Fibroblast of gingiva (primary cell): Measurements from ENCODE around the gene RABL6.
A peak's percentile ranks its signal among the peaks of the same experiment; 100 is the strongest.
"Not testable (repeated sequence)": the region's sequence is repeated elsewhere in the genome, so short reads cannot be mapped to it uniquely, and the experiment has no call there.

Experiments used
- DNase-seq: peaks from one replicate; pipeline ENCODE4 v3.0.0-alpha.2; 2011; ENCODE audit warnings: low read depth

Gene RABL6

DNA sequence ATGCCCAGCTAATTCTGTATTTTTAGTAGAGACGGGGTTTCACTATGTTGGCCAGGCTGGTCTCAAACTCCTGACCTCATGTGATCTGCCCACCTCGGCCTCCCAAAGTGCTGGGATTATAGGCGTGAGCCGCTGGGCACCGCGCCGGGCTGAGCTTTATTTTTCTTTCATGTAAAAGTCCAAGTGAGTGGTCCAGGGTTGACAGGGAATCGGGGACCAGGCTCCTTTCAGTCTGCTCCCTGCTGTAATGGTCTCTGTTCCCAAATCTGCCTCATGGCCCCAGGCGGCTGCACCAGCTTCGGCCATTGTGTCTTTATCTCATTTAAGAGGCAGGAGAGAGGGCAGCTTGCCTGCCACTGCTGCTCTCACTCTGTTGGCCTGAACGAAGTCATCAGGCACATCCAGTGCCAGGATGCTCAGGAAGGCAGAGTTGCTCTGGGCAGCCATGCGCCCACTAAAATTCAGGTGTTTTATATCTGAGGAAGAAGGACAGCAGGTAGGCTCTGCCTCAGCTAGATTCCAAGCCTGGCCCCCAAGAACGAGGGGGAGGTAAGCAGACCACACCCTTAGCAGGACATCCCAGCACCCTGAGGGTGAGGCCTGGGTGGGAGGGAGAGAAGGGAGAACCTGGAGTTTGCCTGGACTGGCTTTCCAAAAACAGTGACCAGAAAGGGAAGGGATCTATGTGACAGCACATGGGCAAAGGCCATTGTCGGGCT is 13.3 kb upstream of the RABL6 start:
- DNase-seq: no peak

- DNase-seq: no peak
These were observed 12.8 kb upstream of the RABL6 start for GRCh38 chr9:136795000-136795348.

DNA sequence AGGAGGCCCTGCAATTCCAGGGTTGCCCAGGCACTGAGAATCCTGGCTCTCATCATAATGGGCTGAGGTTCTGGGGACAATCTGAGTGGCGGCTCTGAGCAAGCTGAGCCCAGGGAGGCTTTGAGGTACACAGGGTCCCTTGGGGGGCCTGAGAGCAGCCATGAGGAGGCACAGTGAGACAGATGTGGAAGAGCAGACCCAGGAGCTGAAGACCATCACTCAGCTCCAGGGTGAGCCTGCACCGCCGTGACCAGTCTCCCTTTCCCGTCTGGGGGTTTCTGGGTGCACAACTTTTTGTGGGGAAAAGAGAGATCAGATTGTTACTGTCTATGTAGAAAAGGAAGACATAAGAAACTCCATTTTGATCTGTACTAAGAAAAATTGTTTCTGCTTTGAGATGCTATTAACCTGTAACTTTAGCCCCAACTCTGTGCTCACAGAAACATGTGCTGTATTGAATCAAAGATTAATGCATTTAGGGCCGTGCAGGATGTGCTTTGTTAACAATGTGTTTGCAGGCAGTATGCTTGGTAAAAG is 11.4 kb upstream of the RABL6 start, which contains the start of gene CCDC183:
TSS of gene CCDC183 (plus strand) at position 101 of the 537 bp plus-strand sequence. CDS start at position 161, 60 bp downstream.
- no peak for DNase-seq

- not testable (repeated sequence) for DNase-seq
These were observed 10.9 kb upstream of the RABL6 start for GRCh38 chr9:136796775-136797347.

DNA sequence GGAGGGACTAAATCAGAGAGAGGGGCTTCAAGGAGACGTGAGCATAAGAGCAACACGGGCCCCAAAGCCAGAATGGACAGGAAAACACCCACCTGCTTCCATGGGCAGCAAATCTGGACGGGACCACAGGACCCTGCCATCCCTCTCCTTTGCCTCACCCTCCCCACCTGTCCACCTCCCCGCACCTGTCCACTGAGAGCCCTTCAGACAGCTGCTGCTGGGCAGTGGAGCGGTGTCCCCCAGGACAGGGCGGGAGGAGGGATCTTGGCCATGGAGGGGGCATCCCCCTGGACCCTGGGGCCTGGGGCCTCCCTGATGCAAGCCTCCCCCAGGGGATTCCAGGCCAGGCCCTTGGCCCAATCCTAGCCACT is 9.1 kb upstream of the RABL6 start:
- no peak for DNase-seq

DNA sequence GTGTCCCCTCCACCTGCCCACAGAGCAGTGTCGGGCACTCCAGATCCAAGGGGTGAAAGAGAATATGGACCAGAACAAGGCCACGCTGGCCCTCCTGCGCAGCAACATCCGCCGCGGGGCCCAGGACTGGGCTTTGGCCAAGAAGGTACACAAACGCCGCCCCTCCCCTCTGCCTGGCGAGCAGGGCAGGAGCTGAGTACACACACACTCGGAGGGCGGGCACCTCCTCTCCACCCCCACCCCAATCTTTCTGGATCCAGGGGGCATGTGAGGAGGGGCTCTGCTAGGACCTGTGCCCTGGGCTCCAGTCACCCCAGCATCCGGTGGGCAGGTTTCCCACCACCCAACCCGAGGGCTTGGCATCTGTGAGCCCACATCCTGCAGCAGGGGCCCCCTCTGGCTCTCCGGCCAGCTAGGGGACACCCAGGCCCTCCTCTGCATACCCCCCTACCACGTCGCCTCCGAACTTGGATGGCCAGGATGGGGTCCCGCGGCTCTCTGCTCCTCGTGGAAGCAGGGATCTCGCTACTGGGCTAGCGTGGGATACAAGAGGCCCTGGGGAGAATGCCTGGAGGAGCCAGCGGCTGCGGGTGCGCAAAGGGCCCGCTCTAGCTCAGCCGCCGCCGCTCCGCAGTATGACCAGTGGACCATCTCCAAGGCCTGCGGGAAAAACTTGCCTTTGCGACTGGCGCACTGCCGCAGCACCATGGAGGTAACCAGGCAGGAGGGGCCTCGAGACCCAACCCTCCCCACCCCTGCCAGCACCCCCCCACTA is 8.5 kb upstream of the RABL6 start:
- no peak for DNase-seq

DNA sequence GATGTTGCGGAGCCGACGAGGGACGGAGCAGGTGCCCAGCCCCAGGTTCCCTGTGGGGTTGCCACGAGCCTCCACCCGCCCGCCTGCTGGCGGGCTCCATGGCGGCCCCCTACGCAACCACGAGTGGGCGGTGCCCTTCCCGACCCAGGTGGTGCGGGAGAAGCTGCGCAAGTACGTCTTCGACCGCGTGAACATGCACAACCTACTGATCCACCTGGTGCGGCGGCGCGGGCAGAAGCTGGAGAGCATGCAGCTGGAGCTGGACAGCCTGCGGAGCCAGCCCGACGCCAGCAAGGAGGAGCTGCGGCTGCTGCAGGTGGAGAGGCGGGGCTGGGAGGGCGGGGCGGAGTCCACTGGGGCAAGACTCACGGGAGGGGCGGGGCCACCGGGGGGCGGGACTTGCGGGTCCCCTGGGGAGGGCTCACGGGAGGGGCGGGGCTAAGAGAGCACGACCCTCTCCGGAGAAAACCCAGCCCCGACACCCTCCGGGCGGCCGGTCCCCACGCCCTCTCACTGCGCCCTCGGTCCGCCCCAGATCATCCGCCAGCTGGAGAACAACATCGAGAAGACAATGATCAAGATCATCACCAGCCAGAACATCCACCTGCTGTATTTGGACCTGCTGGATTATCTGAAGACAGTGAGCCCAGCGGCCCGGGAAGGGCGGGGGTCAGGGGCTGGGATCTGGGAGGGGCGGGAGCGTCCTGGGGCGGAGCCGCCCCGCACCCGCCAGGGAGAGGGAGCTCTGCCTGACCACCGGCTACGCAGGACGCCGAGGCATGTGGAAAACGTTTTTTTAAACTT is 7.7 kb upstream of the RABL6 start:
- no peak for DNase-seq

GRCh38 chr9:136802321-136802720 is 5.4 kb upstream of the RABL6 start:
- no peak for DNase-seq

DNA sequence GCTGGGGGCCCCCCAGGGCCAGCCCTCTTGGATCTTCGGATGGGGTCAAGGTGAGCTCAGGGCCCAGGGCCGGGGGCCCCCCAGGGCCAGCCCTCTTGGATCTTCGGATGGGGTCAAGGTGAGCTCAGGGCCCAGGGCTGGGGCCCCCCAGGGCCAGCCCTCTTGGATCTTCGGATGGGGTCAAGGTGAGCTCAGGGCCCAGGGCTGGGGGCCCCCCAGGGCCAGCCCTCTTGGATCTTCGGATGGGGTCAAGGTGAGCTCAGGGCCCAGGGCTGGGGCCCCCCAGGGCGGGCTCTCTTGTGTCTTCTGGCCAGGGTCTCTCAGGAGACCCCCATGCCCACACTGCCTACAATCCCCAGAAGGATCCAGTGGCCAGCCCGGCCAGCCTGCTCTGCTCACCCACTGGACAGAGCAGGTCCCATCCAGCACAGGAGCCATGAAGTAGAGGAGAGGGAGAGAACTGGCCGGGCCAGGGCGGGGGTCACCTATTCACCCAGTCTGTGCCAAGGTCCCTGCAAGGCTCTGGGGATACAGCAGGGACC is 4.7 kb upstream of the RABL6 start:
- DNase-seq: not testable (repeated sequence)

DNA sequence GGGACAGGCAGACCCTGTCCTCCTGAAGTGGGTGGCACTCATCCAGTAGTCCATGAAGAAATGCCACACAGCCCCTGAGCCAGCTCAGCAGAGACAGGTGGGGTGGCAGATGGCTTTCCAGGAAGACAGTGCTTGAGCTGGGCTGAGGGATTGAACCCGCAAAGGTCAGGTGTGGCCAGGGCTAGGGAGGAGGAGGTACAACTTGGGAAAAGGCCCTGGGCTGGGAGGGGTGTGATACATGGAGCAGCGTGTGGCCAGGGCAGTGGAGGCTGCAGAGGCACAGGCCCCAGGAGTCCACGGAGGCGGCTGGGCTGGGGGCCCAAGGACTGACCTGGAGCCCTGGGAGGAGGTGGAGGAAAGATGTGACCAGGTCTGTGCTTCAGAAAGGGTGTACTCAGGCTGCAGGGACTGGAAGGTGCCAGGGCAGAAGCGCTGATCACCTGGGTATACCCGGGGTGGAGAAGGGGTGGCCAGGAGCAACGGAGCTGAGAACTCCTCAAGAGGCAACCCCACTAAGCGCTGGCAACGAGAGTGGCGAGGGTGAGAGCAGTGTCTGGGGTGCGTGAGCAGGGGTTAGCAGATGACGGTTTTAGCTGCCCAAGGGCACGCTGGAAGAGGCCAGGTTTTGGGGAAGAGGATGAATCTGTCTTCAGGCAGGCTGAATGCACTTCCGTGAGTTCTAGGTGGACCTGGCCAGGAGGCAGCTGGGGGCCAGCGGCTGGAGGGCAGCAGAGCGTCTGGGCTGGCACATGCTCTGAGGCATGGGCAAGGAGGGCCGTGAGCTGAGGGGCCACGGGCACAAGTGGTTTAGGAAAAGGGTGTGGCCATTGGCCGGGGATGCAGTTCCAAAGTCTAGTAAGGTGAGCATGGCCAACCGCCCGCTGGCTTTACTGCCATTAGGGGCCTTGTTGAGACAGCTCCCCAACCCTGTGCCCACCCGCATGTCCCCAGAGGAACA is 3.9 kb upstream of the RABL6 start:
- no peak for DNase-seq

- no peak for DNase-seq
These were observed 3.1 kb upstream of the RABL6 start for GRCh38 chr9:136804509-136805206.

DNA sequence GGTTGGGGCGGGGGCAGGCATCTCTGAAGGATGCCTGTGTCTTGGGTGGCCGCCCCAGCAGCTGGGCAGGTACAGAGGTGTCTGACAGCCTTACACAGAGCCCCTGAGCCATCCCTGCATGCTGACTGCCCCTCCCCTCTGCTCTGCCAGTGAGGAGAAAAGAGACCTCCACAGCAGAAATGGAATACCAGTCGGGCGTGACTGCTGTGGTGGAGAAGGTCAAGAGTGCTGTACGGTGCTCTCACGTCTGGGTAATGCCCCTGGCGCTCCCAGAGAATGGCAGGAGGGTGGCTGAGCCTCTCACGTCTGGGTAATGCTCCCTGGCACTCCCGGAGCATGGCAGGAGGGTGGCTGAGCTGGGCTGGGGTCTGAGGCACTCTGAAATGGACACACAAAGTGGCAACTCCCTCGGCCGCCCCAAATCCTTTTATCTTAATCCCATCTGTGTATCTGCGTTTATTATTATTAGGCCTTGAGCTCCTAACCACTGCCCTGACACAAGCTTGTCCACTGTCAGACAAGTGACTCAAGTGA is 2.5 kb upstream of the RABL6 start:
- no peak for DNase-seq

GRCh38 chr9:136806067-136806466 is 1.7 kb upstream of the RABL6 start:
- DNase-seq: no peak

- DNase-seq: no peak
These were observed 1.0 kb upstream of the RABL6 start for GRCh38 chr9:136806631-136807201.

- DNase-seq: no peak
These were observed 492 bp downstream of the RABL6 start for GRCh38 chr9:136808075-136808805.

- peak; percentile 27 for DNase-seq
These were observed 1.0 kb downstream of the RABL6 start for GRCh38 chr9:136808806-136809158.

DNA sequence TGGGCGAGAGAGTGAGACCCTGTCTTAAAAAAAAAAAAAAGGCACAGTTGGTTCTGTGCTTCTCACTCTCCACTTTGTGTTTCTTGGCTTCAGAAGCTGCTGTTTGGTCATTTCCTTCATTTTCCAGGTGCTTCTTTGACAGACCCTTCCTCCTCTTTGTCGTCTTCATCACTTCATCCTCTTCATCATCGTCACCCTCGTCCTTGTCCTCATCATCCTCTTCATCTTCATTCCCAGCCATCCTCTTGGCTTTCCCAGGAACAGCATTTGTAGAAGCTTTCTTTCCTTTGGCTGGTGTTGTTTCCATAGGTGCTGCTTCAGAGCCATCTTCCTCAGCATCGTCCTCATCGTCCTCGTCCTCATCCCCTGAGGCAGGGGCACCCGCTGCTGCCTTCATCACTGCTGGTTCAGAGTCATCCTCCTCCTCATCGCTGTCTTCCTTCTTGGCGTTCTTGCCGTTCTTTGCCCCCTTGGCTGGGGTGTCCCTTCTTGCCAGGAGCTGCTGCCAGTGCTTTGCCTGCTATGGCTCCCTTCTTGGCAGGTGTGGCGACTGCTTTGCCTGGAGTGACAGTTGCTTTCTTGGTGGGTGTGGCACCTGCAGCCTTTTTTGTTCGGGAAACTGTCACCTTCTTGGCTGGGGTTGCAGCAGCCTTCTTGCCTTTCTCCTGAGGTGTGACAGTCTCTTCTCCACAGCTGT is 7.1 kb downstream of the RABL6 start:
- no peak for DNase-seq

DNA sequence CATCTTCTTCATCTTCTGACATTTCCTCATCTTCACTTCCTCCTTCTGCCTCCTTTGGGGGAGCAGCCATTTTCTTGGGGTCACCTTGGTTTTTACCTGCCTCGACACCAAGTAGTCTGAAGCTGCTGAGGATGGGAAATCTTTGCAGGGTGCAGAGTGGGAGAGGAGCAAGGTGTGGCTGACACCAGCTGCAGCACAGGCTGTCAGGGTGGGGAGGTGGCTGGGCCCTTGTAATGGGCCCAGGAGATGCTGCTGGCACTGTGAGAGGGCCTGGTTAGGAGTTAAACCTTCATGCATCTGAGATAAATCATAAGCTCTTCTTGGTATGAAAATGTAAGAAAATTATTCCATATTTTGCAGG is 7.7 kb downstream of the RABL6 start:
- DNase-seq: no peak
